Measurements from ENCODE around the gene ZNF418.

Gene ZNF418

DNA sequence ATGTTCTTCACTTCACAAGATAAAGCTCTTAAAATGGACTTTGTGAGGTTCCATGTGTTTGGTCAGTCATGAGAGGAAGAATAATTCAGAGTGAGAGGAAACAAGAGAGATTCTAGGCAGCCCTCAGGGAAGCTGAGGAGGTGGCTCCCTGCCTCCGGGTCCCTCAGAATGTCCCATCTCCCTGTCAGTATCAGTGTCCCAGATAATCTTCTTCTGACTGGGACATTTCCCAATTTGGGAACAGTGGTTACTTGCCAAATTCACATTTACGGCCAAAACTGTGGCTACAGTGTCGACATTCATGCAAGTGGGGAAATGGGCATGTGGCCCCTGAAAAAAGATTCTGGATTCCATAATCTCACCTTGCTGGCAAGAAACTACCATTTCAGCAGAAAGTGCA is 27.8 kb downstream of the ZNF418 start:
- POLR2A ChIA-PET, result interaction anchor here (0.6 kb wide), 1 partner anchor 1593 kb away, joined by 10 read pairs; the partner anchor contains the start of gene ZSCAN5A
- Histone ChIP-seq H3K9me3 (ENCODE audit: control insufficient read depth, insufficient read depth, low read depth, low read length) (no peaks in the 10 kb centered on the region; the same call in none of the 2 replicates), H3K4me3 (ENCODE audit: low read depth, low read length) (no peak overlapping the region), H3K36me3 (ENCODE audit: control insufficient read depth in 2 of 2, insufficient read depth in 1 of 2, low read length in 2 of 2) (peaks cover 29 to 51% of the 10 kb centered on the region in 2 experiments), H3K27ac (ENCODE audit: extremely low read depth, low read depth, low read length) (no peak overlapping the region), H3K4me1 (ENCODE audit: control insufficient read depth, insufficient read depth, low read length) (no peaks in the 10 kb centered on the region)
- TF ChIP-seq ZNF843 (tag by site-specific recombination; IDR thresholded peaks at IDR 0.05), result no peak
- no peak for TF ChIP-seq ZNF157 (tag by site-specific recombination; IDR thresholded peaks at IDR 0.05)
- TF ChIP-seq ZNF707 (tag by site-specific recombination; IDR thresholded peaks at IDR 0.05), result no peak
- TF ChIP-seq ZNF776 (tag by site-specific recombination; IDR thresholded peaks at IDR 0.05; ENCODE audit: borderline replicate concordance), result no peak
- no peak for TF ChIP-seq ZNF529 (tag by site-specific recombination; IDR thresholded peaks at IDR 0.05; ENCODE audit: insufficient replicate concordance)
- TF ChIP-seq ZNF175 (tag by site-specific recombination; IDR thresholded peaks at IDR 0.05), result no peak
- TF ChIP-seq, protein P1, sequence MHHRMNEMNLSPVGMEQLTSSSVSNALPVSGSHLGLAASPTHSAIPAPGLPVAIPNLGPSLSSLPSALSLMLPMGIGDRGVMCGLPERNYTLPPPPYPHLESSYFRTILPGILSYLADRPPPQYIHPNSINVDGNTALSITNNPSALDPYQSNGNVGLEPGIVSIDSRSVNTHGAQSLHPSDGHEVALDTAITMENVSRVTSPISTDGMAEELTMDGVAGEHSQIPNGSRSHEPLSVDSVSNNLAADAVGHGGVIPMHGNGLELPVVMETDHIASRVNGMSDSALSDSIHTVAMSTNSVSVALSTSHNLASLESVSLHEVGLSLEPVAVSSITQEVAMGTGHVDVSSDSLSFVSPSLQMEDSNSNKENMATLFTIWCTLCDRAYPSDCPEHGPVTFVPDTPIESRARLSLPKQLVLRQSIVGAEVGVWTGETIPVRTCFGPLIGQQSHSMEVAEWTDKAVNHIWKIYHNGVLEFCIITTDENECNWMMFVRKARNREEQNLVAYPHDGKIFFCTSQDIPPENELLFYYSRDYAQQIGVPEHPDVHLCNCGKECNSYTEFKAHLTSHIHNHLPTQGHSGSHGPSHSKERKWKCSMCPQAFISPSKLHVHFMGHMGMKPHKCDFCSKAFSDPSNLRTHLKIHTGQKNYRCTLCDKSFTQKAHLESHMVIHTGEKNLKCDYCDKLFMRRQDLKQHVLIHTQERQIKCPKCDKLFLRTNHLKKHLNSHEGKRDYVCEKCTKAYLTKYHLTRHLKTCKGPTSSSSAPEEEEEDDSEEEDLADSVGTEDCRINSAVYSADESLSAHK (tag by site-specific recombination; IDR thresholded peaks at IDR 0.05), result no peak
- no peak for TF ChIP-seq ZNF112 (tag by site-specific recombination; IDR thresholded peaks at IDR 0.05)
- TF ChIP-seq, protein P2, sequence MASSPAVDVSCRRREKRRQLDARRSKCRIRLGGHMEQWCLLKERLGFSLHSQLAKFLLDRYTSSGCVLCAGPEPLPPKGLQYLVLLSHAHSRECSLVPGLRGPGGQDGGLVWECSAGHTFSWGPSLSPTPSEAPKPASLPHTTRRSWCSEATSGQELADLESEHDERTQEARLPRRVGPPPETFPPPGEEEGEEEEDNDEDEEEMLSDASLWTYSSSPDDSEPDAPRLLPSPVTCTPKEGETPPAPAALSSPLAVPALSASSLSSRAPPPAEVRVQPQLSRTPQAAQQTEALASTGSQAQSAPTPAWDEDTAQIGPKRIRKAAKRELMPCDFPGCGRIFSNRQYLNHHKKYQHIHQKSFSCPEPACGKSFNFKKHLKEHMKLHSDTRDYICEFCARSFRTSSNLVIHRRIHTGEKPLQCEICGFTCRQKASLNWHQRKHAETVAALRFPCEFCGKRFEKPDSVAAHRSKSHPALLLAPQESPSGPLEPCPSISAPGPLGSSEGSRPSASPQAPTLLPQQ (tag by site-specific recombination; IDR thresholded peaks at IDR 0.05), result no peak
- no peak for TF ChIP-seq BCL11A (tag by site-specific recombination; IDR thresholded peaks at IDR 0.05; ENCODE audit: low read depth)
- CTCF ChIA-PET, result interaction anchor here (0.6 to 0.9 kb wide), 3 partner anchors 8 to 306 kb away, joined by 3 to 4 read pairs (median 3); no protein-coding TSS in a partner anchor

- POLR2A ChIA-PET, result interaction anchor here (0.6 to 2.3 kb wide), 2 partner anchors 11 to 621 kb away, joined by 4 to 5 read pairs; no protein-coding TSS in a partner anchor
These were observed 29.9 kb downstream of the ZNF418 start for GRCh38 chr19:57905258-57905657.

More at GRCh38 chr19:57905258-57905657, 29.9 kb downstream of the ZNF418 start:
- Histone ChIP-seq H3K27ac (ENCODE audit: extremely low read depth, low read depth, low read length) (no peak overlapping the region), H3K4me3 (ENCODE audit: low read depth, low read length) (no peak overlapping the region), H3K36me3 (ENCODE audit: control insufficient read depth in 2 of 2, insufficient read depth in 1 of 2, low read length in 2 of 2) (peaks cover 15 to 35% of the 10 kb centered on the region in 2 experiments), H3K4me1 (ENCODE audit: control insufficient read depth, insufficient read depth, low read length) (no peaks in the 10 kb centered on the region), H3K9me3 (ENCODE audit: control insufficient read depth, insufficient read depth, low read depth, low read length) (no peaks in the 10 kb centered on the region; the same call in 1 of the 2 replicates)
- TF ChIP-seq ZNF394 (tag by site-specific recombination; IDR thresholded peaks at IDR 0.05; ENCODE audit: borderline replicate concordance) (no peak), ZNF704 (tag by site-specific recombination; IDR thresholded peaks at IDR 0.05) (no peak), ZNF155 (tag by site-specific recombination; IDR thresholded peaks at IDR 0.05) (no peak), ZNF266 (tag by site-specific recombination; IDR thresholded peaks at IDR 0.05; ENCODE audit: low read depth) (no peak), ZNF776 (tag by site-specific recombination; IDR thresholded peaks at IDR 0.05; ENCODE audit: borderline replicate concordance) (no peak), ZBTB17 (tag by site-specific recombination; IDR thresholded peaks at IDR 0.05) (no peak), ZNF302 (tag by site-specific recombination; IDR thresholded peaks at IDR 0.05; ENCODE audit: low read depth) (no peak), ZNF138 (tag by site-specific recombination; IDR thresholded peaks at IDR 0.05; ENCODE audit: borderline replicate concordance) (no peak), WT1 (tag by site-specific recombination; IDR thresholded peaks at IDR 0.05) (no peak), ZNF701 (tag by site-specific recombination; IDR thresholded peaks at IDR 0.05) (no peak), ZBTB21 (tag by site-specific recombination; IDR thresholded peaks at IDR 0.05) (no peak), ZIC2 (tag by site-specific recombination; IDR thresholded peaks at IDR 0.05) (no peak), ZBTB6 (tag by site-specific recombination; IDR thresholded peaks at IDR 0.05) (no peak), ZNF585B (tag by site-specific recombination; IDR thresholded peaks at IDR 0.05) (no peak), ZSCAN16 (tag by site-specific recombination; IDR thresholded peaks at IDR 0.05) (no peak), BCL11A (tag by site-specific recombination; IDR thresholded peaks at IDR 0.05; ENCODE audit: low read depth) (no peak), REPIN1 (tag by site-specific recombination; IDR thresholded peaks at IDR 0.05; ENCODE audit: low read depth) (no peak), ZNF416 (tag by site-specific recombination; IDR thresholded peaks at IDR 0.05) (no peak), GLI2 (tag by site-specific recombination; IDR thresholded peaks at IDR 0.05; ENCODE audit: borderline replicate concordance, low read depth) (no peak)
- TF ChIP-seq, protein P3, sequence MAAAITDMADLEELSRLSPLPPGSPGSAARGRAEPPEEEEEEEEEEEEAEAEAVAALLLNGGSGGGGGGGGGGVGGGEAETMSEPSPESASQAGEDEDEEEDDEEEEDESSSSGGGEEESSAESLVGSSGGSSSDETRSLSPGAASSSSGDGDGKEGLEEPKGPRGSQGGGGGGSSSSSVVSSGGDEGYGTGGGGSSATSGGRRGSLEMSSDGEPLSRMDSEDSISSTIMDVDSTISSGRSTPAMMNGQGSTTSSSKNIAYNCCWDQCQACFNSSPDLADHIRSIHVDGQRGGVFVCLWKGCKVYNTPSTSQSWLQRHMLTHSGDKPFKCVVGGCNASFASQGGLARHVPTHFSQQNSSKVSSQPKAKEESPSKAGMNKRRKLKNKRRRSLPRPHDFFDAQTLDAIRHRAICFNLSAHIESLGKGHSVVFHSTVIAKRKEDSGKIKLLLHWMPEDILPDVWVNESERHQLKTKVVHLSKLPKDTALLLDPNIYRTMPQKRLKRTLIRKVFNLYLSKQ (tag by site-specific recombination; IDR thresholded peaks at IDR 0.05; ENCODE audit: borderline replicate concordance), result no peak
- CTCF ChIA-PET, result interaction anchor here (0.6 kb wide), 1 partner anchor 305 kb away, joined by 3 read pairs; no protein-coding TSS in a partner anchor
